Left ventricle myocardium superior (tissue), 1 donor: ENCODE results near the gene LHX5. TPM values are rescaled to one million over a fixed set of nuclear protein-coding genes. Genes with fewer than 3 reads are reported as not detected.

Experiments
- ATAC-seq: fragments of 200-7000 bp; cut with Tn5 transposase; one replicate; pipeline ENCODE4 v1.9.1; 2020; ENCODE audit warnings: mild to moderate bottlenecking, moderate library complexity
- DNase-seq: peaks from one replicate; pipeline ENCODE4 v3.0.0-alpha.2; 2020
- intact Hi-C: fragments of 100-400 bp; cut with micrococcal nuclease; formaldehyde crosslinking; loops from one replicate; pipeline ENCODE4 v1.11.0; 2022
- total RNA-seq: library from RNA; stranded (reverse); fragmentation: NEBNext Ultra II Directional; extraction: Animal tissue kit (Norgen Biotek cat#: 25700); gene quantifications from one replicate; pipeline ENCODE4 v1.2.1, GENCODE V29; 2021
- donor health status: DM: no; HTN: yes; CAD: no; lungs with severe emphysema.

LHX5 gene
- total RNA-seq, 1 donor from 2014 or later = not detected

DNA sequence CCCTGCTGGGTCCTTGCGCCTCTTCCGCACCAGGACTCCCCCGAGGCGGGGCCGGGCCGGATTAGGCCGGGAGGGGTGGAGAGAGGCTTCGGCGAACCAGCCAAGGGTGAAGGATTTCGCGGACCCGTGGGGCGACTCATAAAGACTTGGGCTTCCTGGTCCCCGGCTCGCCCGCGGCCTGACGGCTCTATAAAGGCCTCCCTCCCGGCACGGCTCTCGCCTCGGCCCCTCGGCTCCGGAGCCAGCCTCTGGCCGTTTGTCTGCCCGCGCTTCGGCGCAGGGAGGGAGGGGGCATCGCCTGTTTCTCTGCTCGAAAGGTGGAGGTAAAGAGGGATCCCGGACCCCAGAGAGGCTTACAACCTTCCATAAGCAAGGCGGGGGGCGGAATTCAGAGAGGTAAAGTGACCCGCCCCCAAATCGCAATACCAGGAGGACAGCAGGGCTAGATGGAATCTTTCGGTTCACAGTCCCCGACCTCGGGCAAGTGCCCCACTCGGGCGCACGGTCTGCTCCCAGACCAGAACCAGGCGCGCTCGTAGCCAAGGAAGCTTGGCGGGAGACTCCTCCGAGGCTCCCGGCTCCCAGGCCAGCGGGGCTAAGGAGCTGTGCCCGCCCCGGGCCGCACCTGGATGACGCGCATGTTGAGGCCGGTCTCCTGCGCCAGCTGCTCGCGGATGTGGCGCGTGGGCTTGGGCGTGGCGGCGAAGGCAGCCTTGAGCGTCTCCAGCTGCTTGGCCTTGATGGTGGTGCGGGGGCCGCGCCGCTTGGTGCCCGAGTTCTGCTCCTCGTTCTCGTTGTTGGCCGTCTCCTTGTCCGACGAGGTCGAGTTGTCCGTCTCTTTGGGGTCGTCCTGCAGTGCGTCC is 3.9 kb downstream of the LHX5 start:
- DNase-seq (no peak), ATAC-seq (no peak)
- intact Hi-C loops = no loop called here

DNA sequence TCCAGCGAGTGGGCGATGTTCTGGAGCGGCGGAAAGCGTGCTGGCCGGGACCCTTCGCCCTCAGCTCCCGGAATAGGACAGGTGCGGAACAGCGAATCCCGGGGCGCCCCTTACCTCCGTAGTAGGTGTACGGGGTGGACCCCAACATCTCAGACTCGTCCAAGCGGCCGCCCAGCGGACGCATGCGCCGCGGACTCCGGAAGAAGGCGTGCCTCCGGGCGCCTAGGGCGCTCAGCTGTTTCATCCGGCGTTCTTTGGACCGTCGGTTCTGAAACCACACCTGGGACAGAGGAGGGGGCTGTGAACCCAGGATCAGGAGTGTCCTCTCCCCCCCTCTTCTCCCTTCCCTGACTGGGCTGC is 4.5 kb downstream of the LHX5 start:
- DNase-seq (no peak), ATAC-seq (no peak)
- intact Hi-C loops = no loop called here

DNA sequence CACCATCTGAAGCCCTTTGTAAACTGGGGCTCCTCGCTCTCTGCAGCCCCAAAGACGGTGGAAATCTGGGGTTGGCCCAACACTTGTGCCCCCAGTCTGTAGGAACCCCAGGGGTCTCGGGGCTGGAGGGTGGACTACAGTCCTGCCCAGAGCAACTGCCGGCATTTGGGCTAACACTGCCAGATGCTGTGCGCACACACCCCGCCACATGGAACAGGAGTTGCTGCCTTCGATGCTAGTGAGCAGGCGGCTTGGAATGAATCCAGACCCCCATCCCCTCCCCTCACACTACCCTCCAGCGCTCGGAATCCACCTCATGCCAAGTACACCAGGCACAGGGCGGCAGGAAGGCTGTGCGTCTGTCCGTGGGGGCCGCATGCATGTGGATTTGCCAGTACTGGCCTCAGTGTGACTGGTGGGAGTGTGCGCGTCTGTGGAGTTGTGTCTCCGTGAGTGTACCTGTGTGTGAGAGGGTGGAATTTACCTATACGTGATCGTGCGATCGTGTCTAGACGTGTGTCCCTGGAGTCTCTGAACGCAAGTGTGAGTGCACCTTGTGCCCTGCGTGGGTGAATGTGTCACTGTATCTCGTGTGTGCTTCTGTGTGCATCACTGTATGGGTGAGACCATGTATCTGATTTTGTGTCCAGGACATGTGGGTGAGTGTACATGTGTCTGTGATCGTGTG is 5.1 kb downstream of the LHX5 start:
- intact Hi-C loops = no loop called here
- no peak for DNase-seq
- no peak for ATAC-seq

DNA sequence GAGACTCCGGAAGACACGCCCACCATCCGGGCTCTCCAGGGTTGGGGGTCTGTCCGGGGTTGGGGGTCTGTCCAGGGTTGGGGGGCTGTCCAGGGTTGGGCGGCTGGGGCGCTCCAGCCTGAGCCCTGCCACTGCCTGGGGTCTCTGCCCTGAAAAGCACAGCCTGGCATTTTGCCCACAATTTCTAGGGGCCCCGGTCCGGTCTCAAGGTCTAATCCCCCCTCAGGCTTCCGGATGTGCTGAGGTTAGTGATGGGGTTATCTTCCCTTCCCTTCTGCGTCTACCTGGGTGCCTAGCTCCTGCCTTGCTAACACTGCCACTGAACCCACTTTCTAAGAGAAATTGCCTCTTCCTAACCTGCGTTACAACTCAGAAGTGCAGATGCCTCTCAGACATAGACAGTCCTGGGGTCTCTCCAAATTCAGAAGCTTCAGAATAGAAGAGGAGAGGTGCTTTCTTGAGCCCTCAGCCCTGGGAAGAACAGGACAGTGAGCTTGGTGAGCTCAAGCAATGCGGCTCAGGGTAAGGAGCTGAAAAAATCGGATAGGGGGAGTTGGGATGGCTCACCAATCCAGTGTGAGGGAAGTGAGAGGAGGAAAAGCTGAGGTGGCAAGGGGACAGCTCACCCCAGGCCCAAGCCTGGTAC is 5.7 kb downstream of the LHX5 start:
- no peak for ATAC-seq
- DNase-seq = no peak
- intact Hi-C loops = no loop called here

DNA sequence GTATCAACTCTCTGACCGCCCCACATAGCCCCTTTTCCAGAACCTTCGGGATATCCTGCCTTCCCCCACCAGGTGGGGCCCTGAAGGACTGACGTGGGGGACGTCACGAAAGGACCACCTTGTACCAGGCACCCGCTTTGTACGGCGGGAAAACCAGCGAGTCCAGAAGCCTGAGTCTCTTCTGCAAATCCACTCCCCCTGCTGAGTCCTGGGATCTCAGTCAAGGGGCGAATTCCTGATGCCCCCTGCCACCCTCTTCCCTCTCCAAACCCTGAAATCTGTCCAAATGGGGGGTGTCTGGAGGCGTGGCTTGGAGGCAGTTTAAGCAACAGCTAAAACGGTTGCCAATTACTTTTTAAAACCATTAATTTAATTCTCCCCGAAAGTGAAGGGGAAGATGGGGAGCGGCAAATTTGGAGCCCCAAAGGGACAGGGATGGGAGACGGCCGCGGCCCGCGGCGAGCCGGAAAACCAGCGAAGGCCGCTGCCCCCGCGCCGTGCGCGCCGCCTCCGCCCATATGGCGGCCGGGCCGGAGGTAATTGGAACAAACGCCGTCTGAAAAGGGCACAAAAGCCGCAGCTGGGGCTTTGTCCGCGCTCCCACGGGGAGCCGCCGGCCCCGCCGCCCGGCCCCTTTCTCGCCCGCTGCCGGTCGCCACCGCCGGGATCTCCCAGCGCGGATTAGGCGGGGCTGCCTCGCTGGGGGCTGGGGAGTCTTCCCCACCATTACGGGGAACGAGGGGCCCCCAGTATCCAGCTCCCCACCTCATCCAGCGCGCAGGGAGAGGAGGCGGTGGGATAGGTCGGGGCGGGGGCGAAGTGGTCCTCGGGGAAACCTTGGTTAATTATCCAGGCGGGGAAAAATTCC is 6.6 kb downstream of the LHX5 start:
- intact Hi-C loops = loop anchor here (5.0 kb wide), 1 partner anchor 447 kb away; no protein-coding TSS in a partner anchor
- DNase-seq (no peak), ATAC-seq (no peak)

DNA sequence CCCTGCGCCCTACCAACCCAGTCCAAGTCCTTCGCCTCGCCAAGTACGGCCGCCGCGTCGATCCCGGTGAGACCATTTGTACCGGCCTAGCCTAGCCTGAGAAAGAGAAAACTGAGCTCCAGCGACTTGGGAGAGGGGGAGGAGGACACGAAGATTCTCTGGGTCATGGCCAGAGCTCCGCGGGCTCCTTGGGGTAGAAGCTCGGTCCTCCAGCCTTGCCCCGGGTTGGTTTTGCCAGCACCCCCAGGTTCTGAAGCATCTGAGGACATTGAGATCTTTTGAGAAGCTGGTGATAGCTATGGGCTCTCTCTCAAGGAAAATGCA is 7.3 kb downstream of the LHX5 start:
- ATAC-seq = no peak
- no peak for DNase-seq
- intact Hi-C loops = loop anchor here (5.0 kb wide), 1 partner anchor 448 kb away; no protein-coding TSS in a partner anchor

DNA sequence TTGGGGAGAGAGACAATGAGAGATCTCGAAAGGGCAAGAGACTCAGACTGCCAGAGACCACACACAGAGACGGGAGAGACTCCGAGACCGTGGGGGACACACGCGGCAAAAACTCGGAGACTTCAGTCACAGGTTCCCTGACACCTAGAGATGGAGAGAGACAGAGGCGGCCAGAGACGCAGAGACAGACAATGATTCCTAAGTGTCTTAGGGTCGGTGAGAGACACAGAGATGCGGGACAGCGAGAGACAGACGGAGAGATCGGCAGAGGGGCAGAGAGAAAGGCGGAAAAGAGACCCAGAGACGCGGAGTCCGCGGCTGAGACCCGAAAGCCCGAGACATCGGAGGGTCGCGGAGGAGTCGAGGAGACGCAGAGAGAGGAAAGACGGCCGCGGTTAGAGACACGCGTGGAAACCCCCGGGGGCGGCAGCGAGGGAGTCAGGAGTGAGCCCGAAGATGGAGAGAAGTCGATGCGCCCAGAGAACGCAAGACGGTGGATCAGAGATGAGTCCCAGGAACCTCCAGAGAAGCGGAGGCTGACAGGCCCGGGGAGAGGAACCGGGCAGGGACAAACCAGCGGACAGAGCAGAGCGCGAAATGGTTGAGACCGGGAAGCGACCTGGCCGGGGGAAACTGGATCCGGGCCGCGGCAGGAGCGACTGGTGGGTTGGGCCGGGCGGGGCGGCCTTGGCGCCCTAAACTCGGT is 7.8 kb downstream of the LHX5 start:
- ATAC-seq (no peak), DNase-seq (no peak)
- intact Hi-C loops = loop anchor here (5.0 kb wide), 1 partner anchor 448 kb away; no protein-coding TSS in a partner anchor

DNA sequence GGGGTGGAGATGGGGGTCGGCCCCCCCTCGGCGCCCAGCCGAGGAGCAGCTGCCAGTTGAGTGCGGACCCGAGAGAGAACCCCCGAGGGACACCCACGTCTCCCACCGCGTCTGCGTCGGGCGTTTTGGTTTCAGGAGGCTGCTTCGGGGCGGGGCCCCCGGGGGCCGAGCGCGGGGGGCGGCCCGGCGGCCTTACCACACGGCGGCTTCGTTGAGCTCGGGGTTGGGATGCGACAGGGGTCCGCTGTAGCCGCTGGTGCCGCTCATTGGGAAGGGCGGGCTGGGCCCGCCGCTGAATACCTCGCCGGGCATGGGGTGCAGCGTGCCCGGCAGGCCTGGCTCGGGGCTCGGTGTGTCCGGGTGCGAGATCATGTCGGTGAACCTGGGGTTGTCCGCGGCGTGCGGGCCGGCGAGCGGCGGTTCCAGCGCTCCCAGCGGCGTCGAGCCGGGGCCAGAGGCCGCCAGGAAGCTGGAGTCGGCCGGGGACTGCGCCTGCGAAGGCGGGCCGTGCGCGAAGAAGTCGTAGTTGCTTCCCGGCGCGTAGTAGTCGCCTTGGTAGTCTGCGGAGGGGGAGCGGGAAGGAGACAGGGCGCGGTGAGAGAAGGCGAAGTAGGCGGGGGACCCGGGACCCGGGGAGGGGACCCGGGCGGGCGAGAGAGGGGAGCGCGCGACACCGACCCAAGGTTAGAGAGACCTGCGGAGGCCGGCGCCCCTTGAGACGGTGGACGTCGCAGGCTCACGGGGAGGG is 8.5 kb downstream of the LHX5 start:
- DNase-seq (no peak), ATAC-seq (peak; percentile 19)
- intact Hi-C loops = loop anchor here (5.0 kb wide), 1 partner anchor 449 kb away; no protein-coding TSS in a partner anchor

DNA sequence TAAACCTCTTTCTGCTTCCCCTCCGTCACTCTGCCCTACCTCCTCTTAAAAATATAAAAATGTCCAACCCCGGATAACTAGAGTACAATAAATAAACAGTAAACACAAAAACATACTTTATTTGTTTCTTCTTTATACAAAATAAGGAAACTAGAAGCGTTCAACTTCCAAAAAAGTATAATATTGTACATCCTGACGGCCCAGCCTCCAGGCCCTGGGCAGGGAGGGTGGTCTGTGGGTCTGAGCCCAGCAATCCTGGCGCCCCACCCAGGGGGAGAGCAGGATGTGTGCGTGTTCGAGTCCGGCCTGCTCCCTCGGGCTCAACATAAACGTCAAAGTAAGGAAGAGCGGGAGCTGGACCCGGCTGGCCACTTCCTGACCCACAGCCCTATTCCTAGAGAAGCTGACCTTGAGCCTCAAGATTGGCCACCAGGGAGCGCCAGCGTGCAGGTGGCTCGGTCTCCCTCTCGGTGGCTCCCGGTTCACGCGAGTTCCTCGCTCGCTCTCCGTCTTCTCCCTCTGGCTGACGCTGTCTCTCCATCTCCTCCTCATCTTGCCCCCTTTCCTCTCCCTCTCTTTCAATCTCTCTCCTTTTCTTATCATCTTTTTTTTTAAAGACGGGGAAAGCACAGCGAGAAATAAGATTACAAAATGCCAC is 9.4 kb downstream of the LHX5 start:
- DNase-seq (peak; percentile 90), ATAC-seq (peak; percentile 92)
- intact Hi-C loops = loop anchor here (5.0 kb wide), 1 partner anchor 450 kb away; no protein-coding TSS in a partner anchor

DNA sequence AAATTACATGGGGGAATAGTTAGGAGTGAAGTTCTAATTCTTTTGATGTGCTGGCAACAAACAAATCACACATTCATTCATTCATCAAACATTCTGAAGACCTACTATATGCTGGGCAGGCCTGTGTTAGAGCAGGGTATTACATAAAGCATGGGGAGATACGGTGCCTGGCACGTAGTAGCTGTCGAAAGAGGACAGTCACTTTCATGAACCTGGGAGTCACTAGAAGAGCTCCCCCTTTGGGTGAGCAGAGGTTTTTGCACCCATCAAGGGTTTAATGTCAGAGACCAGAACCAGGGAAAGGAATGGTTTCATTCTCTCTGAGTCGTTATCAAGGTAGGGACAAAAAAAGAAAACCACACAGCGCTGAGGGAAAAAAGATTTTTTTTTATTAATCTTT is 10.0 kb downstream of the LHX5 start:
- ATAC-seq = no peak
- intact Hi-C loops = loop anchor here (5.0 kb wide), 1 partner anchor 451 kb away; no protein-coding TSS in a partner anchor
- DNase-seq = no peak

DNA sequence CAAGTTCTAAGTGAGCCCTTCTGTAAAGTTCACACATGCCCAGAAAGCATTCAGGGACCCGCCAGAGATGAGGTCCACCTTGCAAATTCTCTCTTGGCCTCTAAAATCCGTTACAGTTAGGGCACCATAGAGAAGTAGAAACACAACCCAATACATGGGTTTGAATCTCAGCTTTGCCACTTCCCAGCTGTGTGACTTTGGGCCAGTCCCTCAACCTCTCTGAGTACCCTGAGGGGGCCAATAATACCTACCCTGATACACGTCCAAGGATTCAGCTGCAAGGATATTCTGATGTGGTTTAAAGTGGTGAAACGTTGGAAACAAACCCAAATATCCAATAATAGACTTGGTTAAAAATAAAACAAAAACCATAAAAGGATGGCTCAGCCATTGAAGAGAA is 11.7 kb downstream of the LHX5 start:
- ATAC-seq (no peak), DNase-seq (no peak)
- intact Hi-C loops = loop anchor here (5.0 kb wide), 1 partner anchor 452 kb away; no protein-coding TSS in a partner anchor

DNA sequence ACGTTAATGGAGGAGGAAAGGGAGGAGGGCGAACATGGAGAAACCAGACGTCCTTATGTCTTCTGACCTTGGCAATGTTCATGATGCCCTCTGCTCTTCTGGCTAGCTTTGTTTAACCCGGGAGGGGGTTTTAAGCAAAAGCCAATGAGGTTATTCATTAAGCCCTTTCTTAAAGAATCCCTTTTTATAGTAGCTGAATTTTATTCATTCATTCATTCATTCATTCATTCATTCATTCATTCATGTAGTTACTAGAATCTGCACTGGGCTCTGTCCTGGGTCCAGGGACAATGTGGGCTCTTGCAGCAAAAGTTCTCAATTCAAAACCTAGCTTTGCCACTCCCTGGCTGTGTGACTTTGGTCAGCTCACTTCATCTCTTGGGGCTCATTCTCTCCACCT is 14.0 kb downstream of the LHX5 start:
- intact Hi-C loops = no loop called here
- no peak for DNase-seq
- no peak for ATAC-seq

DNA sequence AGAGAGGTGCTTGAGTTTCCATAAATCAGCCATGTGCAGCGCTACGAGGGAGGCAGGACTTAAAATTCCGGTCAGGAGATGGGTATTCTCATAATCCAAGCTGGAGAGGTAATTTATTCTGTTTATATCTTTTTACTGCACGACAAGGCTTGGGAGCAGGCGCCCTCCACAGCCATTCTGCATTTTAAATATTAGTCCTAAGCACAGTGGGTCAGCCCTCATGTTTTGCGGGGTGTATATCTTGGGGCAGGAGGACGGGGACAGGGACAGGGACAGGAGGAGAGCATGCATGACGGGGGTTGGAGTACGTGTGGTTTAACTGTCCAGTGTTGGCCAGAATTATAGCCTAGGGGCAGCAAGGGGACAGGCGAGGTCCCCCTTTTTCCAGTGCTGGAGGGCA is 14.5 kb downstream of the LHX5 start:
- no peak for ATAC-seq
- no peak for DNase-seq
- intact Hi-C loops = no loop called here

DNA sequence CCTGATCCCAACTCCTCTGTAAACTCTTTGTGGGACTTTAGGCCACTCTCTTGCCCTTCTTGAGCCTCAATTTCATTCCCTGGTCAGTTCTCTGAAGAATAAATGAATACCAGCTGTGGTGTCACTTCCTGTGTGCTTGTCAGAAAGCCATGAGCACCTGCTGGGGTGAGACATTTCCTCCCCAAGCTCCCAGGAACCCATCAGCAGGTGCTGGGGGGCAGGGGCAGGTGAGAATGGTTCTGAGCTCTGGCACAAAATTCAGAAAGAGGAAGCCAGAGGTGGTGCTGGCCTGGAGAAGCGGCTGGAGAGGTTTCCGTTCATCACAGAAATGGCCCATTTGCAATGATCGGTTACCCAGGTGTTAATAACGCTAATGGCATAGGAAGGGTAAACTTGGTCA is 14.9 kb downstream of the LHX5 start:
- ATAC-seq (no peak), DNase-seq (no peak)
- intact Hi-C loops = no loop called here

DNA sequence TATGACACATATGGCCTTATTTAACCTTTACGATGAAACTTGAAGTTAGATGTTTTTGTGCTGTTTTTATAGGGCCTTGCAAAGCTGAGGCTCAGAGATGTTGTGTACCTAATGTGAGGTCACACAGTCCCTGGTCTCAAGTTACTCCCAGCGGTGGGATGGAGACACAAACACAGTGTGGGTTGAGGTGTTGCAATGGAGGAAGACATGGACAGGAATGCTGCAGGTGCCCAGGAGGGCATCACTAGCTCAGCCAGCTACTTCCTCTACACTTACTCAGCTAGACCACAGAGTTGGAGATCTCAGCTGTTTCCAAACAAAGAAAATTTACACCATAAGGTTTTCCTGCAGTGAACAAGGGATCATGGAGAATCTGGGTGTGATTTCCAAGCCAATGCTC is 15.5 kb downstream of the LHX5 start:
- DNase-seq = no peak
- intact Hi-C loops = no loop called here
- no peak for ATAC-seq

DNA sequence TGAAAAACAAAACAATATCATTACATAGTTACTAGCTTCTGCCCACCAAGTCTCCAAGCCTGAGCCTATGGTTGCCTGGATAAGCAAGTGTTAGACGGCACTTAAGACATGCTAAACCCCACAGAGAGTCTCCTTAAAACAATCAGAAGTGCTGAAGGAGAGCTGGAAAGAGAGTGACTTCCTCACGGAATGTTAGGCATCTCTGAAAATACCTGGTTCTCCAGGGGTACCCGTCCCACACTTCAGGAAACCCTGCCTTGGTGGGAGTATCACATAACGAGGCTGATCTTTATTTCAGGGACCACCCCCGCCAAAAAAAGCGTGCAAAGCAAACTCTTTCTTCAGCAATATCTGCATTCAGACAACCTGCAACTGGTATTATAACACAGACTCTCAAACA is 18.3 kb downstream of the LHX5 start:
- no peak for DNase-seq
- intact Hi-C loops = no loop called here
- no peak for ATAC-seq

DNA sequence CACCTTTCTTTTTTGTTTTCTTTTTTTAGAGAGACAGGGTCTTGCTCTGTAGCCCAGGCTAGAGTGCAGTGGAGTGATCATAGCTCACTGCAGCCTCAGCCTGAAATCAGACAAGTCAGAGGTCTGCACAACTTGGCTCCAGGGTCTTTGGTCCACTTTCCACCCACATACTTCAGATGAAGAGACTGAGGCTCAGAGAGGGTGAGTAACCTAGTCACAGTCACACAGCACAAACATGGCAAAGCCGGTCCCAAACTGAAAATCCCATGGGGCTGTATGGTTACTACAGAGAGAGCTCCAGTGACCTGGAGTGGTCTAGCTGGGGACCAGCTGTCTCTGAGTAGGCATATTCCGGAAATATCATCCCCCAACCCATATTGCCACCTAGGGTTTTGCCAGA is 19.2 kb downstream of the LHX5 start:
- no peak for DNase-seq
- intact Hi-C loops = no loop called here
- ATAC-seq = no peak
